Ascending aorta (tissue), 2 donors: Measurements from ENCODE around the gene INSL3. TPM values are rescaled to one million over a fixed set of nuclear protein-coding genes. Genes with fewer than 3 reads are reported as not detected.

Source experiments
- DNase-seq, 2 donors: peaks; one replicate each; pipeline ENCODE4 v3.0.0-alpha.2; 2019; ENCODE audit warnings: low spot score in 2 of 2
- H3K27ac ChIP-seq, 2 donors: fragments of 200-600 bp; sonication (generic); one replicate each; pipeline ENCODE4 v1.5.1; 2016 to 2017; ENCODE audit warnings: mild to moderate bottlenecking in 1 of 2
- H3K27me3 ChIP-seq: fragments of 200-600 bp; sonication (generic); one replicate; pipeline ENCODE4 v1.5.1; 2017
- H3K36me3 ChIP-seq, 2 donors: fragments of 200-600 bp; sonication (generic); one replicate each; pipeline ENCODE4 v1.5.1; 2016
- H3K4me1 ChIP-seq, 2 donors: fragments of 200-600 bp; sonication (generic); one replicate each; pipeline ENCODE4 v1.5.1; 2016 to 2017; ENCODE audit warnings: mild to moderate bottlenecking in 1 of 2
- H3K4me3 ChIP-seq, 2 donors: fragments of 200-600 bp; sonication (generic); one replicate each; pipeline ENCODE4 v1.5.1; 2016 to 2017; ENCODE audit warnings: mild to moderate bottlenecking in 1 of 2
- H3K9me3 ChIP-seq, 2 donors: fragments of 200-600 bp; sonication (generic); one replicate each; pipeline ENCODE4 v1.5.1; 2016
- CTCF ChIP-seq, 3 experiments: fragments of 200-600 bp in 2 of 3; fragments of 450-650 bp in 1 of 3; sonication (generic) in 2 of 3; IDR thresholded peaks; one replicate each; pipeline ENCODE4 v1.5.1; 2016 to 2019; ENCODE audit warnings: antibody characterized with exemption in 3 of 3, mild to moderate bottlenecking in 1 of 3, moderate library complexity in 1 of 3
- intact Hi-C: fragments of 100-400 bp; cut with DNase I; formaldehyde crosslinking; loops from one replicate; pipeline ENCODE4 v1.15.1; 2023
- total RNA-seq: library from RNA; depleted of rRNA; stranded (reverse); fragments of >200 nt; gene quantifications from one replicate; pipeline ENCODE4 v1.1.0, GENCODE V29; 2016

Gene INSL3
- total RNA-seq, 1 donor from 2014 or later: not detected

GRCh38 chr19:17812099-17812498, 9.2 kb downstream of the INSL3 start:
- no peaks in the 10 kb centered on the region for H3K9me3 ChIP-seq
- H3K27me3 ChIP-seq: no peaks in the 10 kb centered on the region
- H3K27ac ChIP-seq: no peak overlapping the region
- H3K36me3 ChIP-seq: no peaks in the 10 kb centered on the region
- intact Hi-C loops: no loop called here
- no peaks in the 10 kb centered on the region for H3K4me1 ChIP-seq
- no peak overlapping the region for H3K4me3 ChIP-seq
- DNase-seq: no peak
- TF ChIP-seq CTCF (IDR thresholded peaks at IDR 0.05): no peak

GRCh38 chr19:17811681-17812080, 9.6 kb downstream of the INSL3 start:
- no peak for TF ChIP-seq CTCF (IDR thresholded peaks at IDR 0.05)
- DNase-seq: no peak
- no peaks in the 10 kb centered on the region for H3K9me3 ChIP-seq
- no peak overlapping the region for H3K4me3 ChIP-seq
- H3K4me1 ChIP-seq: no peaks in the 10 kb centered on the region
- no peak overlapping the region for H3K27ac ChIP-seq
- intact Hi-C loops: no loop called here
- no peaks in the 10 kb centered on the region for H3K27me3 ChIP-seq
- H3K36me3 ChIP-seq: no peaks in the 10 kb centered on the region

- intact Hi-C loops: no loop called here
- Histone ChIP-seq H3K27me3 (no peaks in the 10 kb centered on the region), H3K27ac (no peak overlapping the region), H3K36me3 (no peaks in the 10 kb centered on the region), H3K4me1 (no peaks in the 10 kb centered on the region), H3K9me3 (no peaks in the 10 kb centered on the region), H3K4me3 (no peak overlapping the region)
- DNase-seq: no peak
- no peak for TF ChIP-seq CTCF (IDR thresholded peaks at IDR 0.05)
These were observed 10.2 kb downstream of the INSL3 start for GRCh38 chr19:17811103-17811502.

- Histone ChIP-seq H3K4me3 (no peak overlapping the region), H3K27ac (no peak overlapping the region), H3K4me1 (no peaks in the 10 kb centered on the region), H3K9me3 (no peaks in the 10 kb centered on the region), H3K36me3 (no peaks in the 10 kb centered on the region), H3K27me3 (no peaks in the 10 kb centered on the region)
- intact Hi-C loops: no loop called here
- no peak for DNase-seq
- no peak for TF ChIP-seq CTCF (IDR thresholded peaks at IDR 0.05)
These were observed 13.5 kb downstream of the INSL3 start for GRCh38 chr19:17807731-17808316.

- no peak overlapping the region for H3K27ac ChIP-seq
- no peaks in the 10 kb centered on the region for H3K9me3 ChIP-seq
- no peak for TF ChIP-seq CTCF (IDR thresholded peaks at IDR 0.05)
- H3K36me3 ChIP-seq: no peaks in the 10 kb centered on the region
- H3K4me1 ChIP-seq: no peaks in the 10 kb centered on the region
- no peaks in the 10 kb centered on the region for H3K27me3 ChIP-seq
- DNase-seq: no peak
- H3K4me3 ChIP-seq: no peak overlapping the region
- intact Hi-C loops: no loop called here
These were observed 14.4 kb downstream of the INSL3 start for GRCh38 chr19:17806945-17807344.

GRCh38 chr19:17805427-17805826, 15.9 kb downstream of the INSL3 start:
- no peak for DNase-seq
- no peak overlapping the region for H3K4me3 ChIP-seq
- no peak overlapping the region for H3K27ac ChIP-seq
- intact Hi-C loops: no loop called here
- H3K27me3 ChIP-seq: no peaks in the 10 kb centered on the region
- H3K36me3 ChIP-seq: no peaks in the 10 kb centered on the region
- H3K4me1 ChIP-seq: no peaks in the 10 kb centered on the region
- no peaks in the 10 kb centered on the region for H3K9me3 ChIP-seq
- TF ChIP-seq CTCF (IDR thresholded peaks at IDR 0.05): no peak
